GM13976 (cell line): Measurements from ENCODE around the gene KRT27.

Experiments used
- DNase-seq: peaks from one replicate; pipeline ENCODE4 v3.0.0; 2012; ENCODE audit warnings: low spot score
- in situ Hi-C: fragments of 300-500 bp; cut with MboI; formaldehyde crosslinking; loops from one replicate; pipeline ENCODE4 v1.12.0; 2022; ENCODE audit warnings: low sequenced_read_pairs, mixed read lengths, inconsistent platforms; ENCODE audit not compliant: unreplicated experiment
- TF ChIP-seq, protein P1 (sequence below): IDR thresholded peaks from 2 replicates; pipeline ENCODE4 v1.5.1; 2012; ENCODE audit warnings: borderline replicate concordance, mild to moderate bottlenecking; ENCODE audit not compliant: insufficient read depth; ENCODE audit errors: extremely low read depth, missing control alignments, control extremely low read depth

The KRT27 gene, protein sequence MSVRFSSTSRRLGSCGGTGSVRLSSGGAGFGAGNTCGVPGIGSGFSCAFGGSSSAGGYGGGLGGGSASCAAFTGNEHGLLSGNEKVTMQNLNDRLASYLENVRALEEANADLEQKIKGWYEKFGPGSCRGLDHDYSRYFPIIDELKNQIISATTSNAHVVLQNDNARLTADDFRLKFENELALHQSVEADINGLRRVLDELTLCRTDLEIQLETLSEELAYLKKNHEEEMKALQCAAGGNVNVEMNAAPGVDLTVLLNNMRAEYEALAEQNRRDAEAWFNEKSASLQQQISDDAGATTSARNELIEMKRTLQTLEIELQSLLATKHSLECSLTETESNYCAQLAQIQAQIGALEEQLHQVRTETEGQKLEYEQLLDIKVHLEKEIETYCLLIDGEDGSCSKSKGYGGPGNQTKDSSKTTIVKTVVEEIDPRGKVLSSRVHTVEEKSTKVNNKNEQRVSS

DNA sequence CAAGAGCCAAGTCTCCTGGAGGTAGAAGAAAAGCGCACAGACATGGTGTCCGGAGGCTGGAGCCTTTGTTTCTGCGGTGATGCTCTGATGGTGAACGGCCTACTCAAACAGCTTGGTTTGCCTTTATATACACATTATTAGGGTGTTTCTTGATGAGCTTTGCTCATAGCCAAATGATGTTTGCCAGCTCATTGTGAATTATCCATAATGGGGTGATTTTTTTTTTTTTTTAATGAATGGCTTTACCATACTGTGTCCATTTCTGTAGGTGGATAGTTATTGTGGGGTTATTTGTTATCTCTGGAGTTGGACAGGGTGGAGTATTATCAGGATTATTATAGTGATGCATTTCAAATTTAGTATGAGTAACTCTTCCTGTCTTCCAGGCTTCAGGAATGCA is at the start of gene KRT27:
Gene KRT27, minus strand, starts transcription at position 101 of the 400 bp plus-strand sequence. Its CDS starts 57 bp downstream, at position 44.
- in situ Hi-C loops, result no loop called here
- TF ChIP-seq, protein P1, sequence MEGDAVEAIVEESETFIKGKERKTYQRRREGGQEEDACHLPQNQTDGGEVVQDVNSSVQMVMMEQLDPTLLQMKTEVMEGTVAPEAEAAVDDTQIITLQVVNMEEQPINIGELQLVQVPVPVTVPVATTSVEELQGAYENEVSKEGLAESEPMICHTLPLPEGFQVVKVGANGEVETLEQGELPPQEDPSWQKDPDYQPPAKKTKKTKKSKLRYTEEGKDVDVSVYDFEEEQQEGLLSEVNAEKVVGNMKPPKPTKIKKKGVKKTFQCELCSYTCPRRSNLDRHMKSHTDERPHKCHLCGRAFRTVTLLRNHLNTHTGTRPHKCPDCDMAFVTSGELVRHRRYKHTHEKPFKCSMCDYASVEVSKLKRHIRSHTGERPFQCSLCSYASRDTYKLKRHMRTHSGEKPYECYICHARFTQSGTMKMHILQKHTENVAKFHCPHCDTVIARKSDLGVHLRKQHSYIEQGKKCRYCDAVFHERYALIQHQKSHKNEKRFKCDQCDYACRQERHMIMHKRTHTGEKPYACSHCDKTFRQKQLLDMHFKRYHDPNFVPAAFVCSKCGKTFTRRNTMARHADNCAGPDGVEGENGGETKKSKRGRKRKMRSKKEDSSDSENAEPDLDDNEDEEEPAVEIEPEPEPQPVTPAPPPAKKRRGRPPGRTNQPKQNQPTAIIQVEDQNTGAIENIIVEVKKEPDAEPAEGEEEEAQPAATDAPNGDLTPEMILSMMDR, result no peak
- no peak for DNase-seq

DNA sequence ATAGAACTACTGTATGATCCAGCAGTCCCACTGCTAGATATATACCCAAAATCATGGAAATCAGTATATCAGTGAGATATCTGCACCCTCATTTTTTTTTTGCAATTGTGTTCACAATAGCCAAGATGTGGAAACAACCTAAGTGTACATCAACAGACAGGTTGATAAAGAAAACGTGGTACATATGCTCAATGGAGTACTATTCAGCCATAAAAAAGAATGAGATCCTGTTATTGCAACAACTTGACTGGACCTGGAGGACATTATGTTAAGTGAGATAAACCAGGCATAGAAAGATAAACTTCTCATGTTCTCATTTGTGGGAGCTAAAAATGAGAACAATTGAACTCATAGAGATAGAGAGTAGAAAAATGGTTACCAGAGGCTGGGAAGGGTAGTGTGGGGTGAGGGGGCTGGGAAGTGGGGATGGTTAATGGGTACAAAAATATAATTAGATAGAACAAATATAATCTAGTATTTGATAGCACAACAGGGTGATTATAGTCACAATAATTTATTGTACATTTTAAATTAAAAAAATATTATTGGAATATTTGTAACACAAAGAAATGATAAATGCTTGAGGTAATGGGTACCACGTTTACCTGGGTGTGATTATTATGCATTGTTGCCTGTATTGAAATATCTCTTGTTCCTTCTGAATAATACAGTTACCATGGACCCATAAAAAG is 47.9 kb upstream of the KRT27 start:
- DNase-seq, result no peak
- in situ Hi-C loops, result no loop called here
- TF ChIP-seq, protein P1, result no peak

DNA sequence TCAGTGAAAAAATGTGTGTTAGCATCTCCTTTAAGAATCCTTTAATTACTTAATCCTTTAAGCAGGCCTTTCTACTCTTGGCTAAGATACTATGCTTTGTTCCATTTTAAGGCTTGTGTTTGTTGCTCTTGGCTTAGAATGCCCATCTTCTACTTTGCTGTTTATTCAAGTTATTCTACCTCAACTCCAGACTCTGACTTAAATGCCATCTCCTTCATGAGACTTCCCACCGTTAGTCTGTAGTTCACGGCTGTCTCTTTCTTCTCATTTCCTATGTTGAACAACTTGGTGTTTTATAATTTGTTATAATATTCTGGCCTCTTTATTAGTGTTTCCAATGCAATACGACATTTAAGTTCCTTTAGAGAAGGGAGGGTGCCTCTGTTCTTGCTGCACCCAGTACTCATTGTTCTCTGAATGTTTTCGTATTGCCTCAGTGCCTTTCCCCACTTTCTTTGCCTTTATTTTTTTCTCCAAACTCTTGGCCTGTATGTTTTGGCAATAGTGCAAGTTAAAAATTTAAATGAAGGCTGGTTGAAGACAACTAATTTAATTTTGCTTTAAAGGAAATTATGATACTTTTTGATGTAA is 46.2 kb upstream of the KRT27 start:
- DNase-seq, result no peak
- TF ChIP-seq, protein P1, result no peak
- in situ Hi-C loops, result no loop called here

DNA sequence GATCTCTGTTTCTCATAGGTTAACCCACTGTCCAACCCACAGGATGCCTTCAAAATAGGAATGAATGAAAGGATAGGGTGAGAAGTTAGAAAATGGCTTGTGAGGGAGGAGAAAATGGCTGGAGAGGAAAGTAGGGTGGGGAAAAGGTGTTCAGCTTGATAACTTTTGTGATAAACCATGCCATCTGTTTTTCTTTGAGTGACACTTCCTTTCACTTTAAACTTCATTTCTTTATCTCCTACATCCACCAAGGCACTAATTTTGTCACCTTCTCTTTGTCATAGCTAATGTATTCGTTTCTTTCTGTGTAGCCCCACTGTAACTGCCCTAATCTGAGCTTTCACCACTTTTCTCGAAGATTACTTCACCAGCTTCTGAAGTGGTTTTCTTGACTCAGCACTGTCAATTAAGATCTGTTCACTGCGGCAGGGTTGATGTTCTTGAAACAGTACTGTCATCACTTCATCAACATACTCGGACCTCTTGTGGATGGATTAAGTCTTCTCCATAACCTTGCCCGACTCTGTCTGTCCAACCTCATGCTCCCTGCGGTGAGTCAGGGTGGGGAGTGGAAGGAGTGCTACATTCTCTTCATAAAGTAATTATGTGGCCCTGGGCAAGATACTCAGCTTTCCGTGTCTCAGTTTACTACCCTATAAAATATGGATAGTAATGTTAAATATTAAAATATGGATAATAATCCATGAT is 45.5 kb upstream of the KRT27 start:
- TF ChIP-seq, protein P1, result no peak
- in situ Hi-C loops, result no loop called here
- no peak for DNase-seq

DNA sequence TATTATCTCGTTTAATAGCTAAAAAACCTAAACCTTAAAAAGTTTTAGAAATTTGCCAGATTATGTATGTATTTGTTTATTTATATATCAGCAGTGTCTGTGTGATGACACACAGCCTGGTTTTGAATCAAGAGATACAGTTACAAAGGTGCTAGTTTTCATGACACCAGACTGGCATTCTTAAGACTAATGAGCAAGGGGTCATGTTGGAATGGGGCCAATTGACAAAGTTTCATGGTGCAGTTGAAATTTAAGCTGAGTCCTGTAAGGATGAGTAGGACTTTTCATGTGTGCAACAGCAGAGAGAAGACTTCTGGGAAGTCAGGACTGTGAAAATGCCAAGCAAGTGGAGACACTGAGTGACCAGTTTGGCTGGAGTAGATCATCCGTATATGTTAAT is 43.2 kb upstream of the KRT27 start:
- DNase-seq, result no peak
- TF ChIP-seq, protein P1, result no peak
- in situ Hi-C loops, result no loop called here
